ENCODE results near the gene ARHGEF1. TPM values are rescaled to one million over a fixed set of nuclear protein-coding genes. Genes with fewer than 3 reads are reported as not detected.
A peak's percentile ranks its signal among the peaks of the same experiment; 100 is the strongest.
"Not testable (repeated sequence)": the region's sequence is repeated elsewhere in the genome, so short reads cannot be mapped to it uniquely, and the experiment has no call there.

ARHGEF1 gene
- total and polyA plus RNA-seq, 4 experiments from 2014 or later = 140 to 992 (median 640) TPM

- H3K9me3 ChIP-seq (ENCODE audit: control insufficient read depth in 1 of 2, low read length in 2 of 2); H3K9me3 Mint-ChIP-seq; H3K27me3 Mint-ChIP-seq; H3K36me3 ChIP-seq (ENCODE audit: insufficient read depth, low read length); H3K27me3 ChIP-seq (ENCODE audit: insufficient read depth, low read length); DNase-seq: not testable (repeated sequence)
- H3K36me3 Mint-ChIP-seq = peaks cover 6 to 10% of the 10 kb centered on the region in 2 donors
- peak overlapping the region; percentile 68 to 88 (median 80) for H3K4me3 Mint-ChIP-seq
- H3K4me1 Mint-ChIP-seq = peaks cover 43 to 97% (median 68%) of the 10 kb centered on the region in 4 donors
- intact Hi-C loops (cut with micrococcal nuclease) = loop anchor here (1.0 kb wide), 3 partner anchors 11 to 52 kb away; partner anchors contain the start of gene ERFL
- peak overlapping the region; percentile 66 for H3K27ac ChIP-seq (ENCODE audit: low read depth, low read length)
- peaks cover 97% of the 10 kb centered on the region for H3K4me1 ChIP-seq (ENCODE audit: insufficient read depth, low read length)
- ChIA-PET POLR2A (ENCODE audit: partially characterized antibody) (interaction anchor here (0.9 to 11.3 kb wide), 10 partner anchors 9 to 71 kb away, joined by 3 to 579 read pairs (median 12); partner anchors contain the start of genes ARHGEF1, ERFL and RPS19), CTCF (ENCODE audit: partially characterized antibody) (interaction anchor here (0.6 to 9.0 kb wide), 7 partner anchors 9 to 556 kb away, joined by 3 to 142 read pairs (median 61); partner anchors contain the start of gene RPS19)
- H3K4me3 ChIP-seq (ENCODE audit: low read length in 2 of 2) = peak overlapping the region in 1 of 2 donors; percentile 40
- H3K27ac Mint-ChIP-seq = peak overlapping the region; percentile 95 to 100 (median 98)
Measured at GRCh38 chr19:41875973-41876372, 7.0 kb upstream of the ARHGEF1 start.

GRCh38 chr19:41876847-41877832, 5.8 kb upstream of the ARHGEF1 start, which contains the start of gene CD79A:
TSS of gene CD79A (plus strand) at chr19:41877279. CDS start at chr19:41877305, 26 bp downstream.
- Histone ChIP-seq H3K27me3 (ENCODE audit: insufficient read depth, low read length) (no peaks in the 10 kb centered on the region), H3K36me3 (ENCODE audit: insufficient read depth, low read length) (no peaks in the 10 kb centered on the region), H3K27ac (ENCODE audit: low read depth, low read length) (peak within 1 kb of the TSS; percentile 66), H3K4me3 (ENCODE audit: low read length in 2 of 2) (peak within 1 kb of the TSS; percentile 3 to 40), H3K9me3 (ENCODE audit: control insufficient read depth in 1 of 2, low read length in 2 of 2) (no peaks in the 10 kb centered on the region), H3K4me1 (ENCODE audit: insufficient read depth, low read length) (peaks cover 96% of the 10 kb centered on the region)
- Mint-ChIP-seq H3K9me3 (peaks cover 0 to 2% (median 0%) of the 10 kb centered on the region in 8 donors), H3K4me1 (peaks cover 39 to 94% (median 64%) of the 10 kb centered on the region in 4 donors), H3K27ac (peak within 1 kb of the TSS; percentile 95 to 100 (median 98)), H3K27me3 (no peaks in the 10 kb centered on the region), H3K36me3 (no peaks in the 10 kb centered on the region), H3K4me3 (peak within 1 kb of the TSS in 7 of 8 donors; percentile 23 to 88 (median 72))
- peak in 1 of 5 donors; percentile 35 for DNase-seq
- intact Hi-C loops (cut with micrococcal nuclease) = no loop called here
- CTCF ChIA-PET (ENCODE audit: partially characterized antibody) = interaction anchor here (0.9 to 9.0 kb wide), 4 partner anchors 10 to 75 kb away, joined by 3 to 142 read pairs (median 93); partner anchors contain the start of gene RPS19
- POLR2A ChIA-PET (ENCODE audit: partially characterized antibody) = interaction anchor here (0.9 to 11.3 kb wide), 9 partner anchors 10 to 82 kb away, joined by 3 to 579 read pairs (median 5); partner anchors contain the start of genes ARHGEF1, ERFL, RABAC1 and RPS19

- peak overlapping the region; percentile 89 to 100 (median 98) for H3K27ac Mint-ChIP-seq
Measured at GRCh38 chr19:41877916-41878905, 4.8 kb upstream of the ARHGEF1 start.

GRCh38 chr19:41879080-41879479, 3.9 kb upstream of the ARHGEF1 start:
- Mint-ChIP-seq H3K9me3 (no peaks in the 10 kb centered on the region), H3K36me3 (peaks cover 11% of the 10 kb centered on the region in 2 donors), H3K4me1 (peaks cover 36 to 88% (median 56%) of the 10 kb centered on the region in 4 donors), H3K27me3 (no peaks in the 10 kb centered on the region), H3K27ac (peak overlapping the region; percentile 10 to 100 (median 80)), H3K4me3 (peak overlapping the region in 1 of 8 donors; percentile 25)
- ChIA-PET POLR2A (ENCODE audit: partially characterized antibody) (interaction anchor here (9.5 kb wide), 1 partner anchor 8 kb away, joined by 579 read pairs; the partner anchor contains the start of gene ARHGEF1), CTCF (ENCODE audit: partially characterized antibody) (no interaction called here)
- intact Hi-C loops (cut with micrococcal nuclease) = no loop called here
- no peaks in the 10 kb centered on the region for H3K27me3 ChIP-seq (ENCODE audit: insufficient read depth, low read length)
- H3K4me3 ChIP-seq (ENCODE audit: low read length in 2 of 2) = no peak overlapping the region
- no peaks in the 10 kb centered on the region for H3K9me3 ChIP-seq (ENCODE audit: control insufficient read depth in 1 of 2, low read length in 2 of 2)
- no peaks in the 10 kb centered on the region for H3K36me3 ChIP-seq (ENCODE audit: insufficient read depth, low read length)
- peaks cover 82% of the 10 kb centered on the region for H3K4me1 ChIP-seq (ENCODE audit: insufficient read depth, low read length)
- peak in 1 of 5 donors; percentile 14 for DNase-seq
- peak overlapping the region; percentile 32 for H3K27ac ChIP-seq (ENCODE audit: low read depth, low read length)

More at GRCh38 chr19:41877916-41878905, 4.8 kb upstream of the ARHGEF1 start:
- no peaks in the 10 kb centered on the region for H3K9me3 ChIP-seq (ENCODE audit: control insufficient read depth in 1 of 2, low read length in 2 of 2)
- Mint-ChIP-seq H3K27me3 (no peaks in the 10 kb centered on the region), H3K4me1 (peaks cover 39 to 89% (median 59%) of the 10 kb centered on the region in 4 donors), H3K9me3 (no peaks in the 10 kb centered on the region), H3K36me3 (peaks cover 4 to 5% of the 10 kb centered on the region in 2 donors), H3K4me3 (peak overlapping the region in 7 of 8 donors; percentile 23 to 72 (median 40))
- H3K36me3 ChIP-seq (ENCODE audit: insufficient read depth, low read length) = no peaks in the 10 kb centered on the region
- CTCF ChIA-PET (ENCODE audit: partially characterized antibody) = interaction anchor here (7.8 to 9.0 kb wide), 2 partner anchors 9 to 16 kb away, joined by 125 to 142 read pairs; partner anchors contain the start of gene RPS19
- H3K4me1 ChIP-seq (ENCODE audit: insufficient read depth, low read length) = peaks cover 91% of the 10 kb centered on the region
- no peaks in the 10 kb centered on the region for H3K27me3 ChIP-seq (ENCODE audit: insufficient read depth, low read length)
- peak overlapping the region in 1 of 2 donors; percentile 3 for H3K4me3 ChIP-seq (ENCODE audit: low read length in 2 of 2)
- intact Hi-C loops (cut with micrococcal nuclease) = no loop called here
- DNase-seq = peak in 1 of 5 donors; percentile 24
- H3K27ac ChIP-seq (ENCODE audit: low read depth, low read length) = peak overlapping the region; percentile 66
- POLR2A ChIA-PET (ENCODE audit: partially characterized antibody) = interaction anchor here (1.0 to 11.3 kb wide), 5 partner anchors 9 to 81 kb away, joined by 3 to 579 read pairs (median 8); partner anchors contain the start of genes ARHGEF1, RABAC1 and RPS19

- intact Hi-C loops (cut with micrococcal nuclease) = no loop called here
- ChIA-PET CTCF (ENCODE audit: partially characterized antibody) (interaction anchor here (0.5 kb wide), 1 partner anchor 73 kb away, joined by 3 read pairs; no protein-coding TSS in a partner anchor), POLR2A (ENCODE audit: partially characterized antibody) (interaction anchor here (0.7 to 13.9 kb wide), 4 partner anchors 14 to 371 kb away, joined by 4 to 349 read pairs (median 174); partner anchors contain the start of gene RPS19)
- Histone ChIP-seq H3K4me3 (ENCODE audit: low read length in 2 of 2) (no peak overlapping the region), H3K36me3 (ENCODE audit: insufficient read depth, low read length) (no peaks in the 10 kb centered on the region), H3K4me1 (ENCODE audit: insufficient read depth, low read length) (peaks cover 77% of the 10 kb centered on the region), H3K9me3 (ENCODE audit: control insufficient read depth in 1 of 2, low read length in 2 of 2) (no peaks in the 10 kb centered on the region), H3K27me3 (ENCODE audit: insufficient read depth, low read length) (no peaks in the 10 kb centered on the region), H3K27ac (ENCODE audit: low read depth, low read length) (peak overlapping the region; percentile 32)
- H3K4me3 Mint-ChIP-seq = peak overlapping the region in 6 of 8 donors; percentile 9 to 73 (median 58)
- H3K27ac Mint-ChIP-seq = peak overlapping the region; percentile 80 to 95 (median 89)
- H3K9me3 Mint-ChIP-seq = no peaks in the 10 kb centered on the region
- peaks cover 36 to 89% (median 53%) of the 10 kb centered on the region in 4 donors for H3K4me1 Mint-ChIP-seq
- H3K27me3 Mint-ChIP-seq = no peaks in the 10 kb centered on the region
- DNase-seq = peak in 1 of 5 donors; percentile 28
- H3K36me3 Mint-ChIP-seq = peaks cover 11 to 17% of the 10 kb centered on the region in 2 donors
Measured at GRCh38 chr19:41879670-41880328, 3.2 kb upstream of the ARHGEF1 start.
